ENCODE data around the gene ADNP2. TPM values are rescaled to one million over a fixed set of nuclear protein-coding genes. Genes with fewer than 3 reads are reported as not detected.

Gene ADNP2
- total and polyA plus RNA-seq, 2 of the 4 experiments (the other 2 are of a cell fraction), result 5.6 to 18.3 TPM

DNA sequence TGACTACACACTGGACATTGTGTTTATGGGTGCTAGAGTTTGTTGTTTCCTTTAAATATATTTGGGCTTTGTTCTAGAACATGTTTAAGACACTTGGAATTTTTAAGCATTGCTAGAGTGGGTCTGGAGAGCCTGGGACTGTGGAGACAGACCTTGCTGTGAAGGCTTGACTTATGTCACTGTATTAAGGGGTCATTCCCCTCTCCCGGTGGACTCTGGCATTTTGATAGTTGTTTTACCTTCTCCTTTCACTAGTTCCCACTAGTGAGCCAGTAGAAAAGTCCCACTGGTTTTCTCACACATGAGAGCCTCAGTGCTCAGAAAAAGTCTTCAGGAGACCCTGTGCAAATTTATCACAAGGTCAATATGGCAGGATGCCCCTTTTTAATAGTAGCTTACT is 18.6 kb downstream of the ADNP2 start:
- ATAC-seq (ENCODE audit: low read depth) (no peak), DNase-seq (no peak)
- TF ChIP-seq RCOR1 (IDR thresholded peaks at IDR 0.05; ENCODE audit: insufficient replicate concordance, low read length), result no peak
- TF ChIP-seq, protein P1, sequence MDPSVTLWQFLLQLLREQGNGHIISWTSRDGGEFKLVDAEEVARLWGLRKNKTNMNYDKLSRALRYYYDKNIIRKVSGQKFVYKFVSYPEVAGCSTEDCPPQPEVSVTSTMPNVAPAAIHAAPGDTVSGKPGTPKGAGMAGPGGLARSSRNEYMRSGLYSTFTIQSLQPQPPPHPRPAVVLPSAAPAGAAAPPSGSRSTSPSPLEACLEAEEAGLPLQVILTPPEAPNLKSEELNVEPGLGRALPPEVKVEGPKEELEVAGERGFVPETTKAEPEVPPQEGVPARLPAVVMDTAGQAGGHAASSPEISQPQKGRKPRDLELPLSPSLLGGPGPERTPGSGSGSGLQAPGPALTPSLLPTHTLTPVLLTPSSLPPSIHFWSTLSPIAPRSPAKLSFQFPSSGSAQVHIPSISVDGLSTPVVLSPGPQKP (IDR thresholded peaks at IDR 0.05; ENCODE audit: borderline replicate concordance, low read depth, low read length), result no peak
- no peak for TF ChIP-seq NFE2L2 (IDR thresholded peaks at IDR 0.05; ENCODE audit: low read depth, low read length)
- no peak for TF ChIP-seq CEBPB (IDR thresholded peaks at IDR 0.05; ENCODE audit: low read depth, low read length)
- TF ChIP-seq RAD21 (IDR thresholded peaks at IDR 0.05; ENCODE audit: low read length), result no peak
- no peak for TF ChIP-seq MAZ (IDR thresholded peaks at IDR 0.05; ENCODE audit: borderline replicate concordance, low read depth, low read length)
- TF ChIP-seq MAFK (IDR thresholded peaks at IDR 0.05; ENCODE audit: low read depth, low read length), result no peak
- no peak for TF ChIP-seq RFX5 (IDR thresholded peaks at IDR 0.05; ENCODE audit: low read depth, low read length)
- TF ChIP-seq SMC3 (IDR thresholded peaks at IDR 0.05; ENCODE audit: low read depth, low read length), result no peak
- no peak for TF ChIP-seq POLR2A (IDR thresholded peaks at IDR 0.05; ENCODE audit: low read depth, low read length)
- TF ChIP-seq, protein P2, sequence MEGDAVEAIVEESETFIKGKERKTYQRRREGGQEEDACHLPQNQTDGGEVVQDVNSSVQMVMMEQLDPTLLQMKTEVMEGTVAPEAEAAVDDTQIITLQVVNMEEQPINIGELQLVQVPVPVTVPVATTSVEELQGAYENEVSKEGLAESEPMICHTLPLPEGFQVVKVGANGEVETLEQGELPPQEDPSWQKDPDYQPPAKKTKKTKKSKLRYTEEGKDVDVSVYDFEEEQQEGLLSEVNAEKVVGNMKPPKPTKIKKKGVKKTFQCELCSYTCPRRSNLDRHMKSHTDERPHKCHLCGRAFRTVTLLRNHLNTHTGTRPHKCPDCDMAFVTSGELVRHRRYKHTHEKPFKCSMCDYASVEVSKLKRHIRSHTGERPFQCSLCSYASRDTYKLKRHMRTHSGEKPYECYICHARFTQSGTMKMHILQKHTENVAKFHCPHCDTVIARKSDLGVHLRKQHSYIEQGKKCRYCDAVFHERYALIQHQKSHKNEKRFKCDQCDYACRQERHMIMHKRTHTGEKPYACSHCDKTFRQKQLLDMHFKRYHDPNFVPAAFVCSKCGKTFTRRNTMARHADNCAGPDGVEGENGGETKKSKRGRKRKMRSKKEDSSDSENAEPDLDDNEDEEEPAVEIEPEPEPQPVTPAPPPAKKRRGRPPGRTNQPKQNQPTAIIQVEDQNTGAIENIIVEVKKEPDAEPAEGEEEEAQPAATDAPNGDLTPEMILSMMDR (conservative IDR thresholded peaks at IDR 0.05; ENCODE audit: low read depth, low read length), result no peak
- TF ChIP-seq BHLHE40 (IDR thresholded peaks at IDR 0.05; ENCODE audit: low read depth, low read length), result no peak
- no peak for TF ChIP-seq CHD1 (IDR thresholded peaks at IDR 0.05; ENCODE audit: low read depth, low read length)
- TF ChIP-seq MXI1 (IDR thresholded peaks at IDR 0.05; ENCODE audit: borderline replicate concordance, low read depth, low read length), result no peak
- Histone ChIP-seq H3K9ac (ENCODE audit: low read depth, low read length) (no peak overlapping the region), H3K4me1 (ENCODE audit: control insufficient read depth, insufficient read depth, low read length) (peaks cover 2% of the 10 kb centered on the region; the same call in 1 of the 2 replicates), H3K4ac (ENCODE audit: low read depth, low read length) (no peak overlapping the region), H3K18ac (ENCODE audit: low read depth, low read length) (no peak overlapping the region), H3K4me2 (ENCODE audit: low read depth, low read length) (no peak overlapping the region), H3K27me3 (ENCODE audit: control insufficient read depth, insufficient read depth, low read length) (no peaks in the 10 kb centered on the region), H2AK5ac (ENCODE audit: low read depth, low read length) (no peak overlapping the region), H3K14ac (replicated peaks; ENCODE audit: low read depth, low read length) (no peak overlapping the region), H2BK120ac (ENCODE audit: low read depth, low read length) (no peak overlapping the region), H2BK5ac (ENCODE audit: low read depth, low read length, poor library complexity, severe bottlenecking) (no peak overlapping the region), H4K5ac (ENCODE audit: low read depth, low read length) (no peak overlapping the region), H3K9me1 (ENCODE audit: insufficient read depth, low read length) (peaks cover 4% of the 10 kb centered on the region; the same call in 1 of the 2 replicates), H2BK20ac (ENCODE audit: low read depth, low read length) (no peak overlapping the region), H4K20me1 (ENCODE audit: insufficient read depth, low read length) (peaks cover 9% of the 10 kb centered on the region), H3K23ac (ENCODE audit: low read depth, low read length) (no peak overlapping the region), H4K91ac (ENCODE audit: insufficient read depth, low read depth, low read length) (no peak overlapping the region), H2AFZ (replicated peaks; ENCODE audit: low read length, poor library complexity) (no peak overlapping the region), H3K9me3 (ENCODE audit: control insufficient read depth, insufficient read depth, low read length) (no peaks in the 10 kb centered on the region; the same call in 1 of the 2 replicates), H4K8ac (ENCODE audit: low read depth in 2 of 2, low read length in 2 of 2) (no peak overlapping the region), H3K79me1 (ENCODE audit: low read depth in 1 of 2, low read length in 2 of 2) (peaks cover 21 to 65% of the 10 kb centered on the region in 2 experiments), H3K4me3 (ENCODE audit: insufficient read depth, low read depth, low read length) (no peak overlapping the region), H3K56ac (ENCODE audit: extremely low read depth, insufficient read depth, low read length) (no peak overlapping the region), H3K27ac (ENCODE audit: insufficient read depth, low read length) (no peak overlapping the region), H2AK9ac (replicated peaks; ENCODE audit: low read depth, low read length, poor library complexity) (no peak overlapping the region), H3K36me3 (ENCODE audit: control insufficient read depth, insufficient read depth, low read length) (peaks cover 4% of the 10 kb centered on the region), H2BK15ac (ENCODE audit: low read depth, low read length) (no peak overlapping the region)
- no TSS peak for BruUV-seq (replicated peaks)
- WGBS, 2 experiments (ENCODE audit: extremely low coverage in 2 of 2, insufficient read length in 1 of 2), result no CpG with 5 or more reads among the region's 1 CpG
- intact Hi-C loops (cut with micrococcal nuclease), result no loop called here
- dilution Hi-C loops (cut with HindIII; ENCODE audit: low sequenced_read_pairs, unreplicated experiment), result no loop called here
- ChIA-PET CTCF (no interaction called here), POLR2A (ENCODE audit: unreplicated experiment) (no interaction called here)
- in situ Hi-C loops (cut with MboI; ENCODE audit: low sequenced_read_pairs), result no loop called here

All from IMR-90 (cell line).